SU-DHL-6 (cell line): ENCODE measurements around the gene CMTM5.

Experiments
- EZH2phosphoT487 ChIP-seq: fragments of 200-600 bp; sonication (generic), shearing (Covaris generic); conservative IDR thresholded peaks from 2 replicates; pipeline ENCODE4 v1.6.1; 2018; ENCODE audit warnings: mild to moderate bottlenecking, antibody characterized with exemption, low read length, moderate library complexity, mixed read lengths
- TF ChIP-seq, protein P1 (sequence below): fragments of 200-600 bp; sonication (generic); IDR thresholded peaks from one replicate; pipeline ENCODE4 v1.5.1; 2017; ENCODE audit warnings: antibody characterized with exemption, mild to moderate bottlenecking, low read length, moderate library complexity; ENCODE audit not compliant: insufficient read depth, poor library complexity, severe bottlenecking

DNA sequence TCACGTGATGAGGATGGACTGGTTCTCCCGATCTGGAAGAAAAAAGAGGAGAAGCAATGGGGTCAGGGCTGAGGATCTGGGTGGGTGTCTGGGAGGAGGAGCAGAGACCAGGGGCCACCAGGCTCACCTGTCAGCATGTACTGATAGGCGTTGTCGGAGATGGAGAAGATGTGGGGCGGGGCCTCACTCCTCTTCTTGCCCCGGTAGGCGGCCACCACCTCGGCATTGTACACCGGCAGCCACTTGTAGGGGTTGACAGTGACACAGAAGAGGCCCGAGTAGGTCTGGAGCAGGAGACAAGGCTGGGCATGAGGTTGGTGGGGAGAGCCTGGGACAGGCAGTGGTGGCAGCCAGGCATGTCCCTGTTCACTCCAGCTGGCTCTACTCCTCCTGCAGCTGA, 28.2 kb downstream of the CMTM5 start:
- TF ChIP-seq, protein P1, sequence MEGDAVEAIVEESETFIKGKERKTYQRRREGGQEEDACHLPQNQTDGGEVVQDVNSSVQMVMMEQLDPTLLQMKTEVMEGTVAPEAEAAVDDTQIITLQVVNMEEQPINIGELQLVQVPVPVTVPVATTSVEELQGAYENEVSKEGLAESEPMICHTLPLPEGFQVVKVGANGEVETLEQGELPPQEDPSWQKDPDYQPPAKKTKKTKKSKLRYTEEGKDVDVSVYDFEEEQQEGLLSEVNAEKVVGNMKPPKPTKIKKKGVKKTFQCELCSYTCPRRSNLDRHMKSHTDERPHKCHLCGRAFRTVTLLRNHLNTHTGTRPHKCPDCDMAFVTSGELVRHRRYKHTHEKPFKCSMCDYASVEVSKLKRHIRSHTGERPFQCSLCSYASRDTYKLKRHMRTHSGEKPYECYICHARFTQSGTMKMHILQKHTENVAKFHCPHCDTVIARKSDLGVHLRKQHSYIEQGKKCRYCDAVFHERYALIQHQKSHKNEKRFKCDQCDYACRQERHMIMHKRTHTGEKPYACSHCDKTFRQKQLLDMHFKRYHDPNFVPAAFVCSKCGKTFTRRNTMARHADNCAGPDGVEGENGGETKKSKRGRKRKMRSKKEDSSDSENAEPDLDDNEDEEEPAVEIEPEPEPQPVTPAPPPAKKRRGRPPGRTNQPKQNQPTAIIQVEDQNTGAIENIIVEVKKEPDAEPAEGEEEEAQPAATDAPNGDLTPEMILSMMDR: no peak
- TF ChIP-seq EZH2phosphoT487: no peak
